ENCODE results near the gene CDK14.

The CDK14 gene

DNA sequence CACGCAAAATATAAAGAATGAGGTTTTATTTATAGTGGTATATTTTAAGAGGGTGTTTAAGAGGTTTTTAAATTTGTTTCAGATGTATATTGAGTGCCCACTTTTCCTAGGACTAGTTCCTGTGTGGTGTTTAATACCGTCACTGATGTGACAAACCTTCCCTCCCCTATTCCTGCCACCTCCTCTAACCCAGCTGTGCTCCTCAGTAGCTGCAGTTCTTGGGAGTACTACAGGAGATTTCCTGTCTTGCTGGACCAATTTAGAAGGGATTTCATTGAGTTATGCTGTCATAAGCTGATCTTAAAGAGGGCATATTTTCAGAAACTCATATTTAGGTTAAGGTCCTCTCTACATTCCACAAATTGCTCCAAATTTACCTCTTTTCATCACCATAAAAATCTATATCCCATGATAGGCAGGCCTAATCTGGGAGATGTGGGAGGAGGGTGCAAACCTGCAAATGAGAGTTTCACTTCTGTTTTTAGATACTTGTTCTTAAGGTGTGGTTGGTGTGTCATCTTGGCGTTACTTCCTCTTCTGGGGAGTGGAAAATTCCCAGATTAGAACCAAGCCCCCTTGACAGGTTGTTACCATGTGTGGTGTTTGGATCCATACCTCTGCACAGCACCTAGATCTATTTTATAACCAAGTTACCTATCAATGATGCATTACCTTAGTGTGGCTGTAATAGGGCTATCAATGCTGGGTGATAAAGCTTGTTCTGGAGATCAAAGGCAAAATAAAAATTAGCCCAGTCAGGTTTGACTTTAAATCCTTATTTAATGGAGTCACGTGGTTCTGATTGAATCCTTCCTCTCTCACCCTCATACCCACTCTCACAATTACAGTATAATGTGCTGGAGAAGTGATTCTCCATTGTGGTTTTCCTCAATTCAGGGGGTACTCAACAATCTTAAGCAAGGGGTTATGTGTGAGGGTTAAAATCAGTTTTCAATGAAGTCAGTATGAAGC, 141.1 kb downstream of the CDK14 start:
- H3K36me3 ChIP-seq (ENCODE audit: insufficient read depth, low read length) = peaks cover 73% of the 10 kb centered on the region
- peak overlapping the region; percentile 51 for H3K9ac ChIP-seq (ENCODE audit: low read length)
- H3K27me3 ChIP-seq (ENCODE audit: insufficient read depth, low read length) = no peaks in the 10 kb centered on the region
- H3F3A ChIP-seq (ENCODE audit: insufficient read depth, low read length) = 0 out of 2 replicates have a peak, but pooled peaks cover 6% of the 10 kb centered on the region
- peaks cover 74% of the 10 kb centered on the region for H3K4me1 ChIP-seq (ENCODE audit: insufficient read depth, low read length, severe bottlenecking)
- peak overlapping the region; percentile 30 for H3K4me3 ChIP-seq (ENCODE audit: low read depth, low read length, poor library complexity, severe bottlenecking)
- H3K27ac ChIP-seq (ENCODE audit: low read depth, low read length, poor library complexity, severe bottlenecking) = peak overlapping the region; percentile 94
- no peaks in the 10 kb centered on the region for H4K20me1 ChIP-seq (ENCODE audit: insufficient read depth, low read length)
- 0 out of 2 replicates have a peak, but pooled peaks cover 4% of the 10 kb centered on the region for H3K9me3 ChIP-seq (ENCODE audit: low read length)
- no peaks in the 10 kb centered on the region for H3K9me2 ChIP-seq (ENCODE audit: low read depth, low read length)
- TF ChIP-seq, protein P1, sequence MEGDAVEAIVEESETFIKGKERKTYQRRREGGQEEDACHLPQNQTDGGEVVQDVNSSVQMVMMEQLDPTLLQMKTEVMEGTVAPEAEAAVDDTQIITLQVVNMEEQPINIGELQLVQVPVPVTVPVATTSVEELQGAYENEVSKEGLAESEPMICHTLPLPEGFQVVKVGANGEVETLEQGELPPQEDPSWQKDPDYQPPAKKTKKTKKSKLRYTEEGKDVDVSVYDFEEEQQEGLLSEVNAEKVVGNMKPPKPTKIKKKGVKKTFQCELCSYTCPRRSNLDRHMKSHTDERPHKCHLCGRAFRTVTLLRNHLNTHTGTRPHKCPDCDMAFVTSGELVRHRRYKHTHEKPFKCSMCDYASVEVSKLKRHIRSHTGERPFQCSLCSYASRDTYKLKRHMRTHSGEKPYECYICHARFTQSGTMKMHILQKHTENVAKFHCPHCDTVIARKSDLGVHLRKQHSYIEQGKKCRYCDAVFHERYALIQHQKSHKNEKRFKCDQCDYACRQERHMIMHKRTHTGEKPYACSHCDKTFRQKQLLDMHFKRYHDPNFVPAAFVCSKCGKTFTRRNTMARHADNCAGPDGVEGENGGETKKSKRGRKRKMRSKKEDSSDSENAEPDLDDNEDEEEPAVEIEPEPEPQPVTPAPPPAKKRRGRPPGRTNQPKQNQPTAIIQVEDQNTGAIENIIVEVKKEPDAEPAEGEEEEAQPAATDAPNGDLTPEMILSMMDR (IDR thresholded peaks at IDR 0.05; ENCODE audit: low read length) = no peak
- no peak for TF ChIP-seq EZH2 (IDR thresholded peaks at IDR 0.05; ENCODE audit: borderline replicate concordance, low read length)
- peak overlapping the region; percentile 67 for H3K4me2 ChIP-seq (ENCODE audit: low read length)
- H2AFZ ChIP-seq (ENCODE audit: low read length) = no peak overlapping the region
- H3K79me2 ChIP-seq (ENCODE audit: insufficient read depth, low read length) = peaks cover 67% of the 10 kb centered on the region

DNA sequence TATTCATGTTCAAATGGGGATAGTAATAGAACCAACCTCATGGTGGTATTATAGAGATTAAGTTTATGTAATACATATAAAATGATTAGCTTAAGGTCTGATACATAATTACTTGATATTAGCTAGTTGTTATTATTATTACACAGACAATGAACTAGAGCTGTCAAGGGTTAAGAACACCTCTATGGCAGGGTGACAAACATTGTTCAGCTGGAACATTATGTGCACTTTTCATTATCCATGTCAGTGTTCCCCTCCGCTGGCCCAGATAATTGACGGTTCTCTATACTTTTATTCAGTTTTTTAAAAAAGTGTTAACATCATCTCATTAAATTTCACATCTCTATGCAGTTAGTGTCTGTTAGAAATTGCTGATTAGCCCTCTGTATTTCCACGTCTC, 142.1 kb downstream of the CDK14 start:
- 0 out of 2 replicates have a peak, but pooled peaks cover 4% of the 10 kb centered on the region for H3K9me3 ChIP-seq (ENCODE audit: low read length)
- peaks cover 70% of the 10 kb centered on the region for H3K36me3 ChIP-seq (ENCODE audit: insufficient read depth, low read length)
- no peak overlapping the region; the same call in 1 of the 2 replicates for H3K9ac ChIP-seq (ENCODE audit: low read length)
- H4K20me1 ChIP-seq (ENCODE audit: insufficient read depth, low read length) = no peaks in the 10 kb centered on the region
- H3K9me2 ChIP-seq (ENCODE audit: low read depth, low read length) = no peaks in the 10 kb centered on the region
- H3K4me1 ChIP-seq (ENCODE audit: insufficient read depth, low read length, severe bottlenecking) = peaks cover 74% of the 10 kb centered on the region
- no peaks in the 10 kb centered on the region for H3K27me3 ChIP-seq (ENCODE audit: insufficient read depth, low read length)
- no peak overlapping the region for H3K4me3 ChIP-seq (ENCODE audit: low read depth, low read length, poor library complexity, severe bottlenecking)
- 0 out of 2 replicates have a peak, but pooled peaks cover 6% of the 10 kb centered on the region for H3F3A ChIP-seq (ENCODE audit: insufficient read depth, low read length)
- no peak overlapping the region for H2AFZ ChIP-seq (ENCODE audit: low read length)
- H3K4me2 ChIP-seq (ENCODE audit: low read length) = peak overlapping the region; percentile 67; the same call in 1 of the 2 replicates
- peak overlapping the region; percentile 94 for H3K27ac ChIP-seq (ENCODE audit: low read depth, low read length, poor library complexity, severe bottlenecking)
- TF ChIP-seq, protein P1 (IDR thresholded peaks at IDR 0.05; ENCODE audit: low read length) = no peak
- no peak for TF ChIP-seq EZH2 (IDR thresholded peaks at IDR 0.05; ENCODE audit: borderline replicate concordance, low read length)
- H3K79me2 ChIP-seq (ENCODE audit: insufficient read depth, low read length) = peaks cover 74% of the 10 kb centered on the region

DNA sequence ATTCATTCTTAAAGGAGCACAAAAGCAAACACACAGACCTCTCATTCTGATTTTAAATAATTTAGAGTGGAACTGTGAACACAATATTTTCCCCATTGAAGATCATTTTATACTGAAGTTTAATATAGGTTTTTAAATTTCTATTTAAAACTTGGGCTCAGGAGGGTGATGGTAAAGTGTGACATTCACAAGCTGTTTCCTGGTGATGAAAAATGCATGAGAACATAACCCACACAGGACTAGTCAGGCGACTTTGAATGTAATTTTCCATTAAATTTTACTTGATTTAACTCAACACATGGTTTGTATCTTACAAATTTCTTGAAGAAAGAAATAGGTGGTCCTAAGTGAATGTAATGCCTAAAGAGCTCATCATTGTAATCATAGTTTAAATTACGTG, 143.6 kb downstream of the CDK14 start:
- Histone ChIP-seq H3K9me2 (ENCODE audit: low read depth, low read length) (no peaks in the 10 kb centered on the region), H2AFZ (ENCODE audit: low read length) (no peak overlapping the region), H3K4me1 (ENCODE audit: insufficient read depth, low read length, severe bottlenecking) (peaks cover 68% of the 10 kb centered on the region), H4K20me1 (ENCODE audit: insufficient read depth, low read length) (no peaks in the 10 kb centered on the region), H3K27ac (ENCODE audit: low read depth, low read length, poor library complexity, severe bottlenecking) (peak overlapping the region; percentile 94), H3K9me3 (ENCODE audit: low read length) (no peaks in the 10 kb centered on the region), H3K4me3 (ENCODE audit: low read depth, low read length, poor library complexity, severe bottlenecking) (no peak overlapping the region), H3F3A (ENCODE audit: insufficient read depth, low read length) (0 out of 2 replicates have a peak, but pooled peaks cover 6% of the 10 kb centered on the region), H3K27me3 (ENCODE audit: insufficient read depth, low read length) (no peaks in the 10 kb centered on the region), H3K4me2 (ENCODE audit: low read length) (no peak overlapping the region; the same call in 1 of the 2 replicates), H3K9ac (ENCODE audit: low read length) (no peak overlapping the region), H3K79me2 (ENCODE audit: insufficient read depth, low read length) (peaks cover 65% of the 10 kb centered on the region), H3K36me3 (ENCODE audit: insufficient read depth, low read length) (peaks cover 58% of the 10 kb centered on the region)
- no peak for TF ChIP-seq EZH2 (IDR thresholded peaks at IDR 0.05; ENCODE audit: borderline replicate concordance, low read length)
- TF ChIP-seq, protein P1 (IDR thresholded peaks at IDR 0.05; ENCODE audit: low read length) = no peak
